Measurements from ENCODE around the gene HAGHL. TPM values are rescaled to one million over a fixed set of nuclear protein-coding genes. Genes with fewer than 3 reads are reported as not detected.

The HAGHL gene
- total RNA-seq, 1 experiment from 2014 or later = 74.8 TPM

- ATAC-seq (no peak), DNase-seq (ENCODE audit: low read depth, low spot score) (no peak)
- Histone ChIP-seq H3K4me3 (replicated peaks in 1 of 2; ENCODE audit: low read depth in 1 of 2, low read length in 2 of 2) (no peak overlapping the region), H2AFZ (ENCODE audit: low read depth, low read length, poor library complexity, severe bottlenecking) (no peak overlapping the region), H3K36me3 (ENCODE audit: control insufficient read depth in 1 of 2, insufficient read depth in 2 of 2, low read length in 2 of 2) (no peaks in the 10 kb centered on the region), H3K9me3 (ENCODE audit: control insufficient read depth in 1 of 2, insufficient read depth in 1 of 2, low read depth in 1 of 2, low read length in 2 of 2) (no peaks in the 10 kb centered on the region), H3K9ac (ENCODE audit: low read length) (no peak overlapping the region), H3K27me3 (ENCODE audit: insufficient read depth, low read length) (no peaks in the 10 kb centered on the region), H3K4me2 (ENCODE audit: low read length) (no peak overlapping the region), H3K4me1 (ENCODE audit: control insufficient read depth in 1 of 2, insufficient read depth in 2 of 2, low read length in 2 of 2) (peaks cover 18 to 44% of the 10 kb centered on the region in 2 experiments), H3K9me2 (ENCODE audit: insufficient read depth) (no peaks in the 10 kb centered on the region), H3K27ac (ENCODE audit: low read depth, low read length) (no peak overlapping the region), H3K79me2 (ENCODE audit: insufficient read depth, low read length) (peaks cover 11% of the 10 kb centered on the region; the same call in 1 of the 2 replicates), H4K20me1 (ENCODE audit: insufficient read depth) (no peaks in the 10 kb centered on the region)
- ChIA-PET RAD21 (ENCODE audit: low non-redundant PET in 1 of 2, low total read pairs in 2 of 2, uncharacterized antibody in 2 of 2, unreplicated experiment in 2 of 2) (no interaction called here), CTCF (no interaction called here), POLR2A (no interaction called here)
- no peak for TF ChIP-seq JUND (IDR thresholded peaks at IDR 0.05)
- TF ChIP-seq, protein P1, sequence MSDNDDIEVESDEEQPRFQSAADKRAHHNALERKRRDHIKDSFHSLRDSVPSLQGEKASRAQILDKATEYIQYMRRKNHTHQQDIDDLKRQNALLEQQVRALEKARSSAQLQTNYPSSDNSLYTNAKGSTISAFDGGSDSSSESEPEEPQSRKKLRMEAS (IDR thresholded peaks at IDR 0.05) = no peak
- no peak for TF ChIP-seq ZFX (IDR thresholded peaks at IDR 0.05)
- TF ChIP-seq FOSL1 (IDR thresholded peaks at IDR 0.05; ENCODE audit: low read depth) = no peak
- no peak for TF ChIP-seq SIN3A (IDR thresholded peaks at IDR 0.05; ENCODE audit: low read depth)
- TF ChIP-seq EGR1 (IDR thresholded peaks at IDR 0.05; ENCODE audit: low read depth) = no peak
- TF ChIP-seq ATF3 (IDR thresholded peaks at IDR 0.05) = no peak
- TF ChIP-seq POLR2AphosphoS5 (IDR thresholded peaks at IDR 0.05; ENCODE audit: low read depth, low read length) = no peak
- no peak for TF ChIP-seq CEBPB (IDR thresholded peaks at IDR 0.05; ENCODE audit: low read depth)
- TF ChIP-seq CBX3 (IDR thresholded peaks at IDR 0.05; ENCODE audit: low read depth) = no peak
- no peak for TF ChIP-seq EZH2phosphoT487 (IDR thresholded peaks at IDR 0.05; ENCODE audit: borderline replicate concordance)
- no peak for TF ChIP-seq POLR2A (IDR thresholded peaks at IDR 0.05; ENCODE audit: borderline replicate concordance, extremely low read depth, insufficient read depth, insufficient read length)
- TF ChIP-seq REST (IDR thresholded peaks at IDR 0.05; ENCODE audit: low read depth) = no peak
- TF ChIP-seq ELF1 (IDR thresholded peaks at IDR 0.05; ENCODE audit: borderline replicate concordance, low read depth) = no peak
- no peak for TF ChIP-seq YY1 (IDR thresholded peaks at IDR 0.05; ENCODE audit: extremely low read depth, insufficient replicate concordance, low read depth, low read length)
- TF ChIP-seq ZNF274 (IDR thresholded peaks at IDR 0.05; ENCODE audit: low read depth, low read length) = no peak
- no peak for TF ChIP-seq TCF7L2 (IDR thresholded peaks at IDR 0.05; ENCODE audit: borderline replicate concordance, extremely low read depth, insufficient read depth, insufficient read length)
- TF ChIP-seq EZH2 (IDR thresholded peaks at IDR 0.05) = no peak
- intact Hi-C loops (cut with micrococcal nuclease) = no loop called here
- no TSS peak for BruUV-seq (replicated peaks)
Observed at GRCh38 chr16:693766-694165, 33.1 kb upstream of the HAGHL start.
